Measurements from ENCODE around the gene LSS.

GRCh38 chr21:46139686-46140085, 88.9 kb downstream of the LSS start:
- no peak for TF ChIP-seq NFIC (IDR thresholded peaks at IDR 0.05)
- TF ChIP-seq RAD21 (IDR thresholded peaks at IDR 0.05; ENCODE audit: low read depth), result no peak
- TF ChIP-seq REST (IDR thresholded peaks at IDR 0.05; ENCODE audit: low read depth), result no peak
- TF ChIP-seq MAX (IDR thresholded peaks at IDR 0.05), result no peak
- TF ChIP-seq TAF1 (IDR thresholded peaks at IDR 0.05; ENCODE audit: low read depth), result no peak
- TF ChIP-seq CREB1 (IDR thresholded peaks at IDR 0.05; ENCODE audit: low read depth), result no peak
